Measurements from ENCODE around the gene PTPMT1.
A peak's percentile ranks its signal among the peaks of the same experiment; 100 is the strongest.
"Not testable (repeated sequence)": the region's sequence is repeated elsewhere in the genome, so short reads cannot be mapped to it uniquely, and the experiment has no call there.

The PTPMT1 gene, protein sequence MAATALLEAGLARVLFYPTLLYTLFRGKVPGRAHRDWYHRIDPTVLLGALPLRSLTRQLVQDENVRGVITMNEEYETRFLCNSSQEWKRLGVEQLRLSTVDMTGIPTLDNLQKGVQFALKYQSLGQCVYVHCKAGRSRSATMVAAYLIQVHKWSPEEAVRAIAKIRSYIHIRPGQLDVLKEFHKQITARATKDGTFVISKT

DNA sequence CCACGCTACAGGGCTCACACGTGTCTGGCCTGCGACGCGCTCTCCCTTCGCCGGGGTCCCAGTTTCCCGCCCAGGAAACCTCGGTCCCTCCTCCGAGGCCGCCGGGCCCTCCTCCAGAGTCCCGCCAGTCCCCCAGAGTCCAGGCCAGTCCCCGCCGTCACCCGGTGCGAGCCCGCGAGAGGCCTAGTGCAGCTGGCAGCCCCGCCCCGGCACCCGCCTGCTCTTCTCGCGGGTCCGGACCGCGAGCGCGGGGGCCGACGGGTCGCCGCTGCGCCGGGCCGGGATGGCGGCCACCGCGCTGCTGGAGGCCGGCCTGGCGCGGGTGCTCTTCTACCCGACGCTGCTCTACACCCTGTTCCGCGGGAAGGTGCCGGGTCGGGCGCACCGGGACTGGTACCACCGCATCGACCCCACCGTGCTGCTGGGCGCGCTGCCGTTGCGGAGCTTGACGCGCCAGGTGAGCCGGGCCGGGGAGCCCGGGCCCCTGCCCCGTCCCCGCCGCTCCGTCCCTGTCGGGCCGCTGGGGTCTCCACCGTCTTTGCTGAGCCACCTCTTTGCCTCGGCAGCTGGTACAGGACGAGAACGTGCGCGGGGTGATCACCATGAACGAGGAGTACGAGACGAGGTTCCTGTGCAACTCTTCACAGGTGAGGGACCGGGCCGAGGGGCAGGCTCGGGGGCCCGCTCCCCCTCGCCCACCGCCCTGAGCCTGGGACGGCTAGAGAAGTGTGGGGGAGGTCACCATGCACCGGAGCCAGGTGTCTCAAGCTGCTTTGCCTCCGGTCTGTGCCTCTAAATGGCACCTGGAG is at the start of gene PTPMT1:
PTPMT1 (plus strand) TSS at position 260 of the 809 bp plus-strand sequence; CDS start at position 284, 24 bp downstream.
- peak; percentile 77 for DNase-seq

DNA sequence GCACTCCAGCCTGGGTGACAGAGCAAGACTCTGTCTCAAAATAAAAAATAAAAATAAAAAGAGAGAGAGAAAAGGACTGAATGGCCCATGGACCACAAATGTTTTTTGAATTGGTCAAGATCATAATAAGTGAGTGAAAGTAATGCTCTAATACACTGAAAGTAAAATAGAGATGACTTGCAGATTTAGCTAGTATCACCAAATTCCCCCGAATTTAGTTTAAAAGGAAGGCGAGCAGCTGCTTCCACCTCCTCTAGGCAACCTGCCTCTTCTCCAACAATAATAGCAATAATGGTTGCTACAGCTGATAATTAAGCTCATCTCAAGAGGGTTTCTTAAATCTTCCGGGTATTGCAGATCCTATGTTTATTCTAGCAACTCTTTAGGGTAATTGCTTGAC is 49.2 kb upstream of the PTPMT1 start:
- DNase-seq, result no peak

DNA sequence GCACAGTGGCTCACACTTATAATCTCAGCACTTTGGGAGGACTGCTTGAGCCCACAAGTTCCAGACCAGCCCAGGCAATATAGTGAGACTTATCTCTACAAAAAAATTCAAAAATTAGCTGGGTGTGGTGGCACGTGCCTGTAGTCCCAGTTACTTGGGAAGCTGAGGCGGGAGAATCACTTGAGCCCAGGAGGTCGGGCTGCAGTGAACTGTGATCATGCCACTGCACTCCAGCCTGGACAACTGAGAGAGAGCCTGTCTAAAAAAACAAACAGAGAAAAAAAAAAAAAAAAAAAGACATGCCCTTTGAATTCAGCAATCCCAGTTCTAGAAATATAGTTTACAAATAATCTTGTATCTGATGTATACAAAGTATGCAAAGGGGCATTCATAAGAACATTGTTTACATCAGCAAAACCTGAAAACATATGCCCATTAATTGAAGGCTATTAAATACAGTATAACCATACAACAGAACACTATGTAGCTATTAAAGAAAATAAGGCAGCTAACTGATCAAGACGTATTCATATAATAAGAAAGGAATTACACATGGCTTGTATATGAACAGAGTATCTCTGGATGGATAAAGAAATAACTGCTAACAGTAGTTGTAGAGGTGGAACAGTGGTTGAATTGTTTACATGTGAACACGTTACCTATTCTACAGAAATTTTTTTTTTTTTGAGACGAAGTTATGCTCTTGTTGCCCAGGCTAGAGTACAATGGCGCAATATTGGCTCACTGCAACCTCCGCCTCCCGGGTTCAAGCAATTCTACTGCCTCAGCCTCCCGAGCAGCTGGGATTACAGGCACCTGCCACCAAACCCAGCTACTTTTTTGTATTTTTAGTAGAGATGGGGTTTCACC is 48.2 kb upstream of the PTPMT1 start:
- no peak for DNase-seq

DNA sequence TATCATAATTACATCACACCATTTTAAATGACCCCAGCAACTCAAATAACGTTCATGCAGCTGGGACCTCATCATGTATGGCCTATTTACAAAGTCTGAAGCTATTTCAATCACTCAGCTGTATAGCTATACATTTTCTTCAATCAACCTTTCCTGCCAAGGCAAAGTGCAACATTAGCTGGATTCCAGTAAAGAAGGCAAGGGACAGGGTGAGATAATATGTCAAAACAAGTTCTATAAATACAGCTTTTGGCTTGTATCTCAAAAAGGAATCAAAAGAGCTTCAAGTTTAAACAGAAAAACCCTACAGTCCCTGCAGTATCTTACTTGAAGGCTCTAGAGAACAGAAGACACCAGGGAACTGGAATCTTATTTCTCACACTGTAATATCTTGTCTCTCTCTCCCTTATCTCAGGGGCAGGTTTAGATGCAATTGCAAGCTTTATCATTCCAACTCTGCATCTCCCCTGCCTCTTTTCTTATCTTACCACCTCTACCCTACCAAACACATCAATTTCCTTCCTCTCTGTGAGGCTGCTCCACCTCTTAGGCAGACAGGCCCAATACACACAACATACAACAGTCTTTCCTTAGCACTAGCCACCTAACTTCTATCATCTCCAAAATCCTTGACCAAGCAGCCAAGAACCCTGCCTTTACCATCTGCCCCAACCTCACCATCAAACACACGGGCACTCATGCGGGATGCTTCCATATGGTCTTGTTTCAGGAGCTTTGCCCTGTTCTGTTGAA is 47.0 kb upstream of the PTPMT1 start:
- DNase-seq, result no peak

DNA sequence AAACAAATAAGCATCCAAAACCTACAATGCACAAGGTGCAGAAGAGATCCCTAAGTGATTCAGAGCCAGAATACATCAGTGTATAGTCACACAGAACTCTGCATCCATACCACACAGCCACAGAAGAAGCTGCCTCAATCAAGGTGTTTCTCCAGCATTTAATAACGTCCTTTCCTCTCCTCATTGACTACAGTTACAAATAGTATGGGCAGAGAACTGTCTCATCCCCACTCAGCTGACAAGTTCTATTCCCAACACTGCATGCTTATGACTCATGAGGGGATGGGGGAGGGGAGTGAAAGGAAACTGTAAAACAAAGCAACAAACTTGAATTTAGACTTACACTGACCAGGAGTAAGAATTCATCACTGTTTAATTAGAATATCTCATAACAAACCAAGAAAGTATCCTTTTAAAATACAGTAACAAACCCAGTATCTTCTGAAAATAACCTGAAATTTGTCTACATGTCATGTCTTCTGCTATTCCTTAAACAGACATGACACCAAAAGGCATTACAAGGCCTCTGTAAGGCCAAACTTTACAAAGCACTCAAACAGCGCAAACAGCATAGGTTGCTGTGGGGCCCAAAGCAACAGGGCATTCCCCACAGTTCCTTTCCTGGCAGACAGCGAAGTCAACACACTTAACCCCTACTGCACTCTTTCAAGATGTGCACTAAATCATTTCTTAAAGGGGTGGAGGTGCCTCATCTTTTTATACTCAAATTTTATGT is 41.7 kb upstream of the PTPMT1 start:
- peak; percentile 30 for DNase-seq

DNA sequence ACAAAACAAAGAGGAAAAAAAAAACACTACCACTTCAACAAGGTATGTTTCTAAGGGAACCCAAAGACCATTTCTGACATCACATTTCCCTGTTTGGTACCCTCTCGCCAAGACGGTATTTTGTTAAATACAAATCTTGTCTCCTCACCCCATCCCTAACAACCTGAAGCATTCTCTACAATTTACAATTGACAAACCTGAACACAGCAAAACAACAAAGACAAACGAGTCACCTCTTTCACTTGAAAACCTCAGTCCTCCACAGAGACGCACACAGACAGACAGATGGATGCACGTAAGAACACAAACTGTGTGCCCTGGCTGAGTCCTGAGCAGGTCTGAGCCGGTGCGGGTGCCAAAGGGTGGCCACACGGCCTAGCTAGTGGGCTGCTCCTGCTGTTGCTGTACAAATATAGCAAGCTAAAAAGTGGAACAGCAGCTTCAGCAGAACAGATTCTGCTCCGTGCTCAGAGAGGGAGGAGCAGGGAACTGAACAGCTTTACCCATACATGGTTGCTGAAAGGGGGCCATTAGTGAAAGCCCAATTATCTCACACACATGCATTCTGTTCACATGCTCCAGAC is 41.0 kb upstream of the PTPMT1 start:
- DNase-seq, result peak; percentile 36

DNA sequence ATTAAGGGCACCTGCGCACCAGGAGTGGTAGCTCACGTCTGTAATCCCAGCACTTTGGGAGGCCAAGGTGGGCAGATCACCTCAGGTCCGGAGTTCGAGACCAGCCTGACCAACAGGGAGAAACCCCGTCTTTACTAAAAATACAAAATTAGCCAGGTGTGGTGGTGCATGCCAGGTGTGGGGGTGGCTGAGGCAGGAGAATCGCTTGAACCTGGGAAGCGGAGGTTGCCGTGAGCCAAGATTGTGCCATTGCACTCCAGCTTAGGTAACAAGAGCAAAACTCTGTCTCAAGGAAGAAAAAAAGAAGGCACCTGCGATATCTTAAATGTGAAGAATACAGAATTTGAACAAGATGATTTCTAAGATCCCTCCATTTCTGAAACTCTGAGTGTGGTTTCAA is 39.4 kb upstream of the PTPMT1 start:
- not testable (repeated sequence) for DNase-seq

DNA sequence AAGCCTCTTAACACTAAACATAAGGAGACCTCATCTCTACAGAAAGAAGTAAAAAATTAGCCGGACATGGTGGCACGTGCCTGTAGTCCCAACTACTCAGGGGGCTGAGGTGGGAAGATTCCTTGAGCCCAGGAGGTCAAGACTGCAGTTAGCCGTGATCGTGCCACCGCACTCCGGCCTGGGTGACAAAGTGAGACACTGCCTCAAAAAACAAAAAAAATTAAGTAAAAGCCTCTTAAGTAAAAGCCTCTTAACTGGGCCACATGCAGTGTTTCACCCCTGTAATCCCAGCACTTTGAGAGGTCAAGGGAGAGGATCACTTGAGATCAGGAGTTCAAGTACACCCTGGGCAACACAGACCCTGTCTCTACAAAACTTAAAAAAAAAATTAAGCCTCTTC is 38.2 kb upstream of the PTPMT1 start:
- DNase-seq, result no peak

DNA sequence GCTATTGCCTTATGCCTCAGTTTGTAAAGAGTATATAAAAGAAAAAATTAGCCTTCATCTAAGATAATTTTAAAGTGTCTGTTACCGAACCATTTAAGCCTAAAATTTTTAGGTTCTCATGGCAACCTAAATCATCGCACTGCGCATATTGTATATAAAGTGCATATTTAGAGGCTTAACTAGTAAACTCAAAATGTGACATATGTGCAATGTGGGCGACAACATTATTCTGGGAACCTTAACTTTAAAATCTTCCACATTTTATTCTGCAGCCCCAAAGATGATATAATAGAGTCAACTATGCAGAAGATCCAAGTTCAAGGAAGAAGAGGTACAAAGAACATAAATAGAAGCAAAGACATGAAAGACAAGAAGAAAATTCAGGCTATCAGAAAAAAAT is 35.4 kb upstream of the PTPMT1 start:
- DNase-seq, result no peak

DNA sequence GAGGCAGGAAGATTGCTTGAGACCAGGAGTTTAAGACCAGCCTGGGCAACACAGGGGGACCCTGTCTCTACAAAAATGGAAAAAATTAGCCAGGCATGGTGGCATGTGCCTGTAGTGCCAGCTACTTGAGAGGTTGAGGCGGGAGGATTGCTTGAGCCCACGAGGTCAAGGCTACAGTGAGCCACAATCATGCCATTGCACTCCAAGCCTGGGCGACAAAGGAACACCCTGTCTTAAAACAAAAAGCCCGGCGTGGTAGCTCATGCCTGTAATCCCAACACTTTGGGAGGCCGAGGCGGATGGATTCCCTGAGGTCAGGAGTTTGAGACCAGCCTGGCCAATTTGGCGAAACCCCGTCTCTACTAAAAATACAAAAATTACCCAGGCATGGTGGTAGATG is 34.7 kb upstream of the PTPMT1 start:
- DNase-seq, result not testable (repeated sequence)

DNA sequence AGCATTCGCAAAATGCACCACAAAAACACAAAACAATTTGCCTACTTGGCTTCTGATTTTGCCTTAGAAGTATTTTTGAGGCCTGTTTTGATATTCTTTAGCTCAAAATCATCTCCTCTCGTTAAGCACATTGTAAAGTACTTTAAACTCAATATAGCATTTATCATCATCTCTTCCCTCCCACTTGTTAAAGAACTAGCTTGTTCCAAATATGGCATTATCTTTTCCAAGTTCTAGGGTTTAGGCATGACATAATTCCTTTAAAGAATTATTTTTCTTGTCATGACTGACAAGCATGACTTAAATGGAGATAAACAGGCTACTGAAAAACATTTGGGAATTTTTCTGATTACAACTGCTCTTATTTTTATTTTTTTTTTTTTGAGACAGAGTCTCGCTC is 33.7 kb upstream of the PTPMT1 start:
- DNase-seq, result no peak

DNA sequence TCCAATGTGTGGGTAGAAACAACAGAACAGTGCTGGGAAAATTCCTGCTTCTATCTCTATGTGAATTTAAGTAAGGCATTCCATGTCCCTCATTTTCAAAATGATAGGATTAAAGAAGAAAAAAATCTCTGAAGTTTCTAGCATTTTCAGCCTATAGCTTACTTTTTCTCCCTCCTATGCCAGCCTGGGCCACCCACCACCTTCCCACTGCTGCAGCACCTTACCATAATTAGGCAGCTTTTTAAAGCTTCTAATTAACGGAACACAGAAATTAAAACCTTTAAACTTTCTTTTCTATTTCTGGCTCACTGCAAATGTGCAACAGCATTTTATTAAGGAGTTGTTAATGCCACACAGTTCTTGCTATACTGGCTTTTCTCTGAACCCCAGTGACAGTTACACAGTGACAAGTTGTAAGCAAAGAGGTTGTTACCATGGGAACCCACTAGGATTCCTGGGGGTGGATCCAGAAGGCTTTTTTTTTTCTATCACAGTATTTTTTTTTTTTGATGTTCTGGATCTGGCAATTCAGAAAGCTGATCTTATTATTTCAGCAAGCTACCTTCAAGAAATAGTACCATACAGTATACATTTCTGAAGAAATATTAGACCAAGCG is 32.7 kb upstream of the PTPMT1 start:
- peak; percentile 26 for DNase-seq

DNA sequence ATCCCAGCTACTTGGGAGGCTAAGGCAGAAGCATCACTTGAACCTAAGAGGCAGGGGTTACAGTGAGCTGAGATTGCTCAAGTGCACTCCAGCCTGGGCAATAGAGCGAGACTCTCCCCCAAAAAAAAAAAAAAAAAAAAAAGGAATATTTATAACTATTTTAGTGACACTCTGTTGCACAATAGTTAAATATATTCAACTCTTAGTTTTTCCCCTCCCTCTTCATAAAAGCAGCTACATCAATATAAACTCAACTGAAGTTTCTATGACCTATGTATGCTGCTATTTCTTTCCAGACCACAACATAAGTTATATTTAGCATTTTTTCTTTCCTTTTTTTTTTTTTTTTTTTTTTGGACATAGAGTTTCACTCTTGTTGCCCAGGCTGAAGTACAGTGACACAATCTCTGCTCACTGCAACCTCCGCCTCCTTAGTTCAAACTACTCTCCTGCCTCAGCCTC is 31.7 kb upstream of the PTPMT1 start:
- no peak for DNase-seq

DNA sequence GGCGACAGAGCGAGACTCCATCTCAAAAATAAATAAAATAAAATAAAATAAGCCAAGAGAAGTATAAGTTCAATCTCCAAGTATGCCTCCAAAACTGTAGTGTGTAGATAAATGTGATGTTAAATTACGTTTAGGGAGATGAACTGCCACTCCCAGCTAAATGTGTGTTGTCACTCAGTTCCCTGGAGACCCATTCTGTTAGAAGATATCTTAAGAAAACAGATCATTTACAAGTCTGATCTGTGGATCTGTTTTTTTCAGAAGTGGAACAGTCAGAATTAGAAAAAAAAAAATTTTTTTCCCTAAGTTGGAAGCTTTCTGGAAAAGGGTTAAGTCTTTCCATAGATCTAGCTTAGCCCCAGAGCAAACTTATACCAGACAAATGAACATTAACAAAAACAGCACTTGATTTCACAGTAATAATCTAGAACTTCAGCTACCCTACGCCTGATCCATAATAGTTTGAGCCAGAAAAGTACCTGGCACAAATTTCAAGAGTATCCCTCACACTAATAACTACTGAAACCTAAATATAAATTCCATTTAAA is 30.6 kb upstream of the PTPMT1 start:
- DNase-seq, result no peak

DNA sequence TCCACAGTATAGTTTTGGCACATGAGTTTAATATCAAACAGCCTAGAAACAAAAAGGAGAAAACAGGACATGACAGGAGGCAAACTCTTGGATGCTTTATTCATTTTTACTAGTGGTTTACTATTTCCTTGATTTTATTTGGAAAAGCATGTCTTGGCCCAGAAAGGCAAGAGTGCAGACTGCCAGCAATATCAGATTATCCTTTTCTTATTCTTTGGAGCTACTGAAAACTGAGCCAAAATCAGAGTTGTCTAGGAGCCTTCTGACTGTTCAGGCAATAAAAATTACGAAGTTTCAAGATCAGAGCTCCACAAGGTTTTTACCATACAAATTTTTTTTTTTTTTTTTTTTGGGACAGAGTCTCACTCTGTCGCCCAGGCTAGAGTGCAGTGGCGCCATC is 28.5 kb upstream of the PTPMT1 start:
- no peak for DNase-seq

DNA sequence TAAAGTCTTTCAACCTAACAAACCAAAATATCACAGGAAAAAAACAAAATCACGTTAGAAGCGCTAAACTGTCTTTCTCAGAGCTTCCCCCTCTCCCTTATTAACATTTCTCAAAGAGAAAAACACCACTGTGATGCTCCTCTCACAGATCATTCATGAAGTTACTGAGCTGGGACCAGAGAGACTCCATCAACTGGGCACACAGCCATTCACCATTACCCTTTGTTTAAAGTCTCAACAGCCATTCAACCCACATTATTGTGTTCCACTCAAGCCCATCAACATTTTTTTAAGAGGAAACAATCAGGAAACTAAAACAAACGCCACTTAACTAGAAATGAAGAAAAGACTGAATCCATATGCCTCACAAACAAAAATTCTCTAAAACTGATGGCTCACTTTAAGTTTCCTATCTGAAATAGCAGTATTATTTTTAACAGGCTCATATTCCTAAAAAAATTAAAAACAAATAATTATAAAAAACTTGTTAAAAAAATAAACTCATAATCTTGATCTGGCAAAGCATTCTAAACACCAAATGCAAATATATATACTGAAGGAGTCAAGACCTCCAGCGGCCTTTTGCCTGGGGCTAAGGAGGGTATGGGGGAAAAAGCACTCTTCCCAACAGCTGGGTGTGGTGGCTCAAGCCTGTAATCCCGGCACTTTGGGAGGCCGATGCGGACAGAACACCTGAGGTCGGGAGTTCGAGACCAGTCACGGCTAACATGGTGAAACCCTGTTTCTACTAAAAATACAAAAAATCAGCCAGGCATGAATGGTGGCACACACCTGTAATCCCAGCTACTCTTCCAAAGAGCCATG is 26.4 kb upstream of the PTPMT1 start:
- no peak for DNase-seq

DNA sequence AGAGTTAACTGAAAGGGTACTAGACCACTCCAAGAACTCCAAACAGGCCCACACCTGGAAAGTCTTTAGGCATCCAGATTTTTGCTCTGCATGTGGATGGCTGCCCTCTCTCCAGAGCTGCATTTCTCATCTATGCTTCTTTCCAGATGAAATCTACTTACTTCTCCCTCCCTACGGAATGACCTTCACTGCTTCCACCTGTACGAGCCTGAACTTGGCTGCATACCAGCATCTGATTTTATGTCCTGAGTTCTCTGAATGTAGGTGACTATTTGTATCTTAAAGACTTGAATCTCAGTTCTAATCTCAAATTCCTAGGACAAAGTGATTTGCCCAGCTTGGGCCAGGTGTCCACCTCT is 25.7 kb upstream of the PTPMT1 start:
- no peak for DNase-seq

DNA sequence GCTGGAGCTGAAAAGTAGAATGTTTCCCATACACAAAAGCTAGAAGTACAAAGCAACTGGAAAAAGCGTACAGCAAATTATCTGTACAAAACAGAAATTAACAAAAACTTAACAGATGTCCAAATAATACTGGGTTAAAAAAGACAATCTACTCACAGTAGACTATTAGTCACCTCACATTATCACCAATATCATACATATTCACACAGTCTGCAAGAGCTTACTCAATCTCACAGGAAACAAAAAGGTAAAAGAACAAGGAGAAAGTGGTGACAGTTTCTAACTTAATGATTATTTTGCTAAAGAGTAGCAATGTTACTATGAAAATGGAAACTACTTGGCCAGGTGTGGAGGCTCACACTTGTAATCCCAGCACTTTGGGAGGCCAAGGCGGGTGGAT is 24.3 kb upstream of the PTPMT1 start:
- no peak for DNase-seq

DNA sequence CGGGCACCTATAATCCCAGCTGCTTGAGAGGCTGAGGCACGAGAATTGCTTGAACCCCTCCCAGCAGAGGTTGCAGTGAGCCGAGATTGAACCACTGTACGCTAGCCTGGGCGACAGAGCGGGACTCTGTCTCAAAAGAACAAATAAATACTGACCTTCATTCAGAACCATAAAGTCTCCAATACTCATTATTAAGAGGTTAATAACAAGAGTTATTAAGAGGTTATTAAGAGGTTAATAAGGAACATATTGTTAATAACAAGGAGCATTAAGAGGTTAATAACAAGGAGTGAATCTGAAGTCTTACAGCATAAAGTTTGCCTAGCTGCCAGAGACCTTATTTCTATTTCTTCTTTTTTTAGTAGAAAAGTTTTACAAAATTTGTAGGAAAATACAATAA is 20.1 kb upstream of the PTPMT1 start:
- no peak for DNase-seq

DNA sequence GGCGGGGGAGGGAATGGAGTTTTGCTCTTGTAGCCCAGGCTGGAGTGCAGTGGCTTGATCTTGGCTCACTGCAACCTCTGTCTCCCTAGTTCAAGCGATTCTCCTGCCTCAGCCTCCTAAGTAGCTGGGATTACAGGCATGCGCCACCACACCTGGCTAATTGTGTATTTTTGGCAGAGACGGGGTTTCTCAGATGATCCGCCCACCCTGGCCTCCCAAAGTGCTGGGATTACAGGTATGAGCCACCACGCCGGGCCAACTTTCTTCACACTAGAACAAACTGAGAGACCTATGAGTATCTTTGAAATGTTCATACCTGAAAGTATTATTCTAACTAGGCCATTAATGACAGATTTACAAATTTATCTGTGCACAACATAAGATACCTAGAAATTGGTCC is 19.1 kb upstream of the PTPMT1 start:
- not testable (repeated sequence) for DNase-seq

Measured in retina (tissue), 1 donor.